ENCODE measurements around the gene CFAP77. TPM values are rescaled to one million over a fixed set of nuclear protein-coding genes. Genes with fewer than 3 reads are reported as not detected.

Gene CFAP77
- total RNA-seq, 1 donor from 2014 or later, result not detected

DNA sequence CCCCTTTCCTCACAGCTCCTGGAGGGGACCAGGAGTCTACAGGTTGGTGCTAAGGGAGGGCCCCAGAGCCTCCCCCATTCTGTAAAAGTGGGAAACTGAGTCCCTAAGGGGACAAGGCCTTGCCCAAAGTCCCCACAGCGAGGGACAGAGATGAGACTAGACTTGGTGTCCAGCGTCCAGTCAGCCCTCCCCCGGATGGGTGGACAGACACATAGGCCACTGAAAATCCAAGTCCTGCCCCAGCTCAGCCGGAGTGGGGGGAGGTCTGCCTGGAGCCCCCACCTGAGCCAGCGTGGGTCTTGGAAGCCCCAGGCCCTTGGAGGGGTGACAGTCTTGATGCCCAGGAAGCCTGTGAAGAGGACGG lies 177.6 kb downstream of the CFAP77 start:
- no peak for TF ChIP-seq CTCF (IDR thresholded peaks at IDR 0.05)
- TF ChIP-seq POLR2A (IDR thresholded peaks at IDR 0.05), result no peak
- TF ChIP-seq POLR2AphosphoS5 (IDR thresholded peaks at IDR 0.05; ENCODE audit: insufficient read depth in 1 of 2, low read depth in 1 of 2), result no peak
- DNase-seq (ENCODE audit: extremely low spot score in 2 of 2), result no peak
- no peak overlapping the region for H3K27ac ChIP-seq
- H3K4me3 ChIP-seq, result no peak overlapping the region
- intact Hi-C loops (cut with DNase I), result no loop called here
- peaks cover 28% of the 10 kb centered on the region for H3K27me3 ChIP-seq
- no peaks in the 10 kb centered on the region for H3K9me3 ChIP-seq
- no peaks in the 10 kb centered on the region for H3K36me3 ChIP-seq
- peaks cover 10% of the 10 kb centered on the region for H3K4me1 ChIP-seq

GRCh38 chr9:132588098-132588497 lies 178.1 kb downstream of the CFAP77 start:
- Histone ChIP-seq H3K36me3 (no peaks in the 10 kb centered on the region), H3K4me1 (peaks cover 9% of the 10 kb centered on the region), H3K9me3 (no peaks in the 10 kb centered on the region), H3K27ac (no peak overlapping the region), H3K4me3 (no peak overlapping the region), H3K27me3 (peaks cover 28% of the 10 kb centered on the region)
- DNase-seq (ENCODE audit: extremely low spot score in 2 of 2), result no peak
- intact Hi-C loops (cut with DNase I), result no loop called here
- TF ChIP-seq POLR2A (IDR thresholded peaks at IDR 0.05), result no peak
- no peak for TF ChIP-seq CTCF (IDR thresholded peaks at IDR 0.05)

DNA sequence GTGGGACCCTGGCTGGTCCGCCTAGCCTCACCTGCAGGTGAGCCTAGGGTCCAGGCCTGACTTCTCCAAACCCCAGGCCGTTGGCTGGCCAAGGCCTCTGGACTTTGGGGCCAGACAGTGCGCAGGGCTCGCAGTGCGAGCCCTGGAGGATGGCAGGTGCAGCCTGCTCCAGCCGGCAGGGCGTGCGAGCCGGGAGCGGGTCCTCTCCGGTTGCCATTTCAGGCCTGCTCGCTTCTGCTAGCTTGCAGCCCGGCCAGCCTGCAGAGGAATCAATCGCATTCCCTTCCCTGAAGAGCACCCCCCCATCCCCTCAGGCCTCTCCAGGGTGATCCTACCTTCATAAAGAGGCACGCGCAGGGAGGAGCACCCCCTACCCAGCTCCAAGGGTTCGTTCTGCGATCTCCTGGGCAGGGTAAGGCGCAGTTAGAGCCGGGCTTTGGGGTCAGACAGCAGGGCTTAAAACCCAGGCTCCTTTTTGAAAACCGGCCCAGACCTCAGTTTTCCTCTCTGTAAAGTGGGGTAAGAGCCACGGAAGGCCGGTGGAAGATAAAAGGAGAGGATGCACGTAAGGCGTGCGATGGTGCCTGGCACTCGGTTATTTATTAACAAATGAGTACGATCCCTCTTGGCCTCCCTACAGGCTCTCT lies 178.6 kb downstream of the CFAP77 start:
- no peak overlapping the region for H3K4me3 ChIP-seq
- no peak for DNase-seq (ENCODE audit: extremely low spot score in 2 of 2)
- no peak overlapping the region for H3K27ac ChIP-seq
- no peaks in the 10 kb centered on the region for H3K36me3 ChIP-seq
- TF ChIP-seq POLR2A (IDR thresholded peaks at IDR 0.05) (no peak), CTCF (IDR thresholded peaks at IDR 0.05) (no peak), POLR2AphosphoS5 (IDR thresholded peaks at IDR 0.05; ENCODE audit: insufficient read depth in 1 of 2, low read depth in 1 of 2) (no peak)
- intact Hi-C loops (cut with DNase I), result no loop called here
- peaks cover 28% of the 10 kb centered on the region for H3K27me3 ChIP-seq
- no peaks in the 10 kb centered on the region for H3K9me3 ChIP-seq
- H3K4me1 ChIP-seq, result peaks cover 9% of the 10 kb centered on the region

GRCh38 chr9:132589148-132590036 lies 179.4 kb downstream of the CFAP77 start:
- H3K36me3 ChIP-seq, result peaks cover 0 to 4% of the 10 kb centered on the region in 2 donors
- H3K27me3 ChIP-seq, result peaks cover 26% of the 10 kb centered on the region
- H3K9me3 ChIP-seq, result no peaks in the 10 kb centered on the region
- DNase-seq (ENCODE audit: extremely low spot score in 2 of 2), result no peak
- no peak for TF ChIP-seq CTCF (IDR thresholded peaks at IDR 0.05)
- no peak for TF ChIP-seq POLR2AphosphoS5 (IDR thresholded peaks at IDR 0.05; ENCODE audit: insufficient read depth in 1 of 2, low read depth in 1 of 2)
- TF ChIP-seq POLR2A (IDR thresholded peaks at IDR 0.05), result no peak
- H3K27ac ChIP-seq, result no peak overlapping the region
- intact Hi-C loops (cut with DNase I), result no loop called here
- H3K4me3 ChIP-seq, result no peak overlapping the region
- H3K4me1 ChIP-seq, result peaks cover 9% of the 10 kb centered on the region

DNA sequence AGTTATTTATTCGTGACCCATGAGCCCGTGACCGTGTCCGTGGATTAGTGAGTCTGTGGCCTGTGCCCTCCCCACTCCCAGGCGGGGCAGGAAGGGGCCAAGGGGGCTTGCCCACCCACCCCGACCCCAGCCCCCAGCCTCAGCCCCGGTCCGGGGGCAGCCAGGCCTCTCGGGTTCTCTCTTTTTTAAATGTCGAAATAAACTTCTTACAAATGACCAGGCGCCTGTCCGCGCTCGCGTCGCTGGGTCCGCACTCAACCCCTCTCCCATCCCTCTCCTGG lies 180.0 kb downstream of the CFAP77 start:
- intact Hi-C loops (cut with DNase I), result no loop called here
- H3K27me3 ChIP-seq, result peaks cover 23% of the 10 kb centered on the region
- TF ChIP-seq CTCF (IDR thresholded peaks at IDR 0.05) (no peak), POLR2AphosphoS5 (IDR thresholded peaks at IDR 0.05; ENCODE audit: insufficient read depth in 1 of 2, low read depth in 1 of 2) (no peak)
- no peak overlapping the region for H3K4me3 ChIP-seq
- no peaks in the 10 kb centered on the region for H3K9me3 ChIP-seq
- no peak overlapping the region for H3K27ac ChIP-seq
- no peak for DNase-seq (ENCODE audit: extremely low spot score in 2 of 2)
- peaks cover 0 to 10% of the 10 kb centered on the region in 2 donors for H3K36me3 ChIP-seq
- H3K4me1 ChIP-seq, result peaks cover 9% of the 10 kb centered on the region
